ENCODE results near the gene GRIPAP1. TPM values are rescaled to one million over a fixed set of nuclear protein-coding genes. Genes with fewer than 3 reads are reported as not detected.
A peak's percentile ranks its signal among the peaks of the same experiment; 100 is the strongest.

GRIPAP1 gene
- total and polyA plus RNA-seq, 12 donors = 16.2 to 34.1 (median 21.9) TPM

- DNase-seq (peak; percentile 54 to 61), ATAC-seq (peak in 4 of 8 donors; percentile 16 to 51 (median 30))
- intact Hi-C loops (cut with DNase I) = loop anchor here in 1 of 10 donors (10.0 kb wide), 1 partner anchor 87 kb away; the partner anchor contains the start of gene TFE3
- Histone ChIP-seq H3K4me1 (peaks cover 0 to 57% (median 31%) of the 10 kb centered on the region in 9 donors), H3K4me3 (peak within 1 kb of the TSS; percentile 32 to 72 (median 64)), H3K27me3 (no peaks in the 10 kb centered on the region), H3K9me3 (peaks cover 0 to 11% (median 0%) of the 10 kb centered on the region in 11 donors), H3K27ac (peak within 1 kb of the TSS; percentile 75 to 99 (median 95)), H3K36me3 (peaks cover 0 to 23% (median 0%) of the 10 kb centered on the region in 9 donors)
- 0% methylated on average over 5 to 49 of the region's 53 CpGs for WGBS, 2 donors
- TF ChIP-seq CTCF (IDR thresholded peaks at IDR 0.05) = no peak
Observed at GRCh38 chrX:48957477-48957826, 44.6 kb downstream of the GRIPAP1 start, which contains the start of gene OTUD5. TSS of gene OTUD5 (minus strand) at chrX:48957607. CDS start at chrX:48957570, 37 bp downstream.

- H3K4me3 ChIP-seq = peak overlapping the region; percentile 32 to 72 (median 64)
- no peak for ATAC-seq
- intact Hi-C loops (cut with DNase I) = loop anchor here in 1 of 10 donors (10.0 kb wide), 1 partner anchor 88 kb away; the partner anchor contains the start of gene TFE3
- no peaks in the 10 kb centered on the region for H3K27me3 ChIP-seq
- H3K36me3 ChIP-seq = peaks cover 0 to 23% (median 0%) of the 10 kb centered on the region in 9 donors
- H3K9me3 ChIP-seq = peaks cover 0 to 11% (median 0%) of the 10 kb centered on the region in 11 donors
- 2 to 4% methylated on average over 33 to 61 of the region's 61 CpGs for WGBS, 2 donors
- peak overlapping the region in 9 of 10 donors; percentile 75 to 99 (median 95) for H3K27ac ChIP-seq
- DNase-seq = peak in 1 of 2 donors; percentile 13
- no peak for TF ChIP-seq CTCF (IDR thresholded peaks at IDR 0.05)
- H3K4me1 ChIP-seq = peaks cover 0 to 54% (median 31%) of the 10 kb centered on the region in 9 donors
Observed at GRCh38 chrX:48956728-48957414, 45.2 kb downstream of the GRIPAP1 start.

DNA sequence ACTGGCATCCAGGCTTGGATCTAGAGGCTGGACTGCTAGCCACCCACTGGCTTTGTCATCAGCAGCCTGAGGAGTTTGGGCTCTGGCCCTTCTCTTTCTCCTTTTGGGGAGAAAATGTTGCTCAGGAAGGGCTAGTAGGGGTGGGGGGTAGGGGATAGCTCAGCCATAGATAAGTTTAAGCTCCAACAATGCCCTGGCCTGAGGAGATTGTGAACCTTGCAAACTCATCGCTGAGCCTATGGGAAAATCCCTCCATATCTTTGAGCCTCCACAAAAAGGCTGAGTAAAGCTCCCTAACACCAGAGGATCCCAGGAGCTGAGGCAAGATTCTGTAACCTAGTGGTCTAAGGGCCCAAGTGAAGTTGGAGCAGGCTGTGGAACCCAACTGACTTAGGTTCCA lies 53.5 kb downstream of the GRIPAP1 start:
- intact Hi-C loops (cut with DNase I) = loop anchor here in 1 of 10 donors (5.0 kb wide), 1 partner anchor 301 kb away; no protein-coding TSS in a partner anchor
- no peak for DNase-seq
- no peak for ATAC-seq
- H3K27ac ChIP-seq = no peak overlapping the region
- no peaks in the 10 kb centered on the region for H3K27me3 ChIP-seq
- no peaks in the 10 kb centered on the region for H3K9me3 ChIP-seq
- peaks cover 0 to 25% (median 14%) of the 10 kb centered on the region in 9 donors for H3K4me1 ChIP-seq
- no peak overlapping the region for H3K4me3 ChIP-seq
- peaks cover 0 to 14% (median 0%) of the 10 kb centered on the region in 9 donors for H3K36me3 ChIP-seq
- no peak for TF ChIP-seq CTCF (IDR thresholded peaks at IDR 0.05)
- WGBS, 2 donors = 94 to 100% methylated on average over 1 of the region's 1 CpG

GRCh38 chrX:48945517-48946348 lies 56.3 kb downstream of the GRIPAP1 start:
- H3K4me1 ChIP-seq = peaks cover 0 to 22% (median 11%) of the 10 kb centered on the region in 9 donors
- peak; percentile 30 to 84 (median 66) for TF ChIP-seq CTCF (IDR thresholded peaks at IDR 0.05)
- intact Hi-C loops (cut with DNase I) = loop anchor here in 1 of 10 donors (5.0 kb wide), 1 partner anchor 298 kb away; no protein-coding TSS in a partner anchor
- DNase-seq (peak; percentile 29 to 37), ATAC-seq (peak in 5 of 8 donors; percentile 37 to 69 (median 66))
- H3K9me3 ChIP-seq = no peaks in the 10 kb centered on the region
- peaks cover 0 to 26% (median 0%) of the 10 kb centered on the region in 9 donors for H3K36me3 ChIP-seq
- no peaks in the 10 kb centered on the region for H3K27me3 ChIP-seq
- H3K27ac ChIP-seq = no peak overlapping the region
- 50 to 58% methylated on average over 8 of the region's 8 CpGs for WGBS, 2 donors
- no peak overlapping the region for H3K4me3 ChIP-seq
